HUES6 (cell line): Measurements from ENCODE around the gene ARHGEF2.

Source experiments
- H3K27ac ChIP-seq: 2 replicates; pipeline ENCODE4 v1.7.0; 2013; ENCODE audit warnings: low read depth, mild to moderate bottlenecking, low read length, inconsistent platforms
- H3K27me3 ChIP-seq: 2 replicates; pipeline ENCODE4 v1.6.1; 2013; ENCODE audit warnings: low read length; ENCODE audit not compliant: control insufficient read depth, insufficient read depth
- H3K36me3 ChIP-seq: 2 replicates; pipeline ENCODE4 v1.6.1; 2013; ENCODE audit warnings: low read length; ENCODE audit not compliant: control insufficient read depth, insufficient read depth
- H3K4me1 ChIP-seq: 2 replicates; pipeline ENCODE4 v1.6.1; 2013; ENCODE audit warnings: low read length; ENCODE audit not compliant: control insufficient read depth, insufficient read depth
- H3K4me3 ChIP-seq: 2 replicates; pipeline ENCODE4 v1.5.1; 2013; ENCODE audit warnings: low read depth, low read length
- H3K9ac ChIP-seq: one replicate; pipeline ENCODE4 v1.6.1; 2013; ENCODE audit warnings: mild to moderate bottlenecking, low read length
- H3K9me3 ChIP-seq: 2 replicates; pipeline ENCODE4 v1.6.1; 2013; ENCODE audit warnings: low read depth, low read length; ENCODE audit not compliant: control insufficient read depth, insufficient read depth

The ARHGEF2 gene

GRCh38 chr1:155978325-155978972 is at the start of gene ARHGEF2:
Gene ARHGEF2 (minus strand): TSS chr1:155978547. CDS start chr1:155978427, 120 bp downstream.
- H3K27me3 ChIP-seq = no peaks in the 10 kb centered on the region
- peaks cover 67% of the 10 kb centered on the region for H3K4me1 ChIP-seq
- peak within 1 kb of the TSS; percentile 92 for H3K27ac ChIP-seq
- H3K9me3 ChIP-seq = no peaks in the 10 kb centered on the region
- no peaks in the 10 kb centered on the region for H3K36me3 ChIP-seq
- H3K9ac ChIP-seq = peak within 1 kb of the TSS; percentile 94
- peak within 1 kb of the TSS; percentile 95 for H3K4me3 ChIP-seq

GRCh38 chr1:156026588-156026987 is 48.2 kb upstream of the ARHGEF2 start:
- no peak overlapping the region for H3K27ac ChIP-seq
- no peaks in the 10 kb centered on the region for H3K9me3 ChIP-seq
- H3K4me1 ChIP-seq = no peaks in the 10 kb centered on the region
- H3K4me3 ChIP-seq = no peak overlapping the region
- no peak overlapping the region for H3K9ac ChIP-seq
- H3K27me3 ChIP-seq = no peaks in the 10 kb centered on the region
- no peaks in the 10 kb centered on the region for H3K36me3 ChIP-seq

- no peak overlapping the region for H3K9ac ChIP-seq
- no peaks in the 10 kb centered on the region for H3K36me3 ChIP-seq
- no peak overlapping the region for H3K4me3 ChIP-seq
- no peak overlapping the region for H3K27ac ChIP-seq
- H3K9me3 ChIP-seq = no peaks in the 10 kb centered on the region
- H3K27me3 ChIP-seq = no peaks in the 10 kb centered on the region
- no peaks in the 10 kb centered on the region for H3K4me1 ChIP-seq
These were observed 47.5 kb upstream of the ARHGEF2 start for GRCh38 chr1:156025876-156026275.

- Histone ChIP-seq H3K4me3 (no peak overlapping the region), H3K27ac (no peak overlapping the region), H3K9ac (no peak overlapping the region), H3K9me3 (no peaks in the 10 kb centered on the region), H3K36me3 (peaks cover under 1% of the 10 kb centered on the region; the same call in 1 of the 2 replicates), H3K27me3 (no peaks in the 10 kb centered on the region), H3K4me1 (peaks cover 2% of the 10 kb centered on the region)
These were observed 46.5 kb upstream of the ARHGEF2 start for GRCh38 chr1:156024801-156025200.

- H3K36me3 ChIP-seq = peaks cover 21% of the 10 kb centered on the region
- H3K4me1 ChIP-seq = peaks cover 5% of the 10 kb centered on the region
- no peak overlapping the region for H3K27ac ChIP-seq
- no peaks in the 10 kb centered on the region for H3K9me3 ChIP-seq
- no peaks in the 10 kb centered on the region for H3K27me3 ChIP-seq
- H3K4me3 ChIP-seq = no peak overlapping the region
- H3K9ac ChIP-seq = no peak overlapping the region
These were observed 43.6 kb upstream of the ARHGEF2 start for GRCh38 chr1:156021954-156022353.

GRCh38 chr1:156021093-156021428 is 42.7 kb upstream of the ARHGEF2 start:
- peak overlapping the region; percentile 85 for H3K4me3 ChIP-seq
- no peak overlapping the region for H3K9ac ChIP-seq
- peaks cover 27% of the 10 kb centered on the region for H3K36me3 ChIP-seq
- no peaks in the 10 kb centered on the region for H3K9me3 ChIP-seq
- H3K27me3 ChIP-seq = no peaks in the 10 kb centered on the region
- peaks cover 5% of the 10 kb centered on the region for H3K4me1 ChIP-seq
- H3K27ac ChIP-seq = no peak overlapping the region

GRCh38 chr1:156020293-156021092 is 42.1 kb upstream of the ARHGEF2 start, which contains the start of gene SSR2:
Gene SSR2 (minus strand): TSS chr1:156020951. CDS start chr1:156020167, 784 bp downstream.
- Histone ChIP-seq H3K4me3 (peak within 1 kb of the TSS; percentile 85), H3K9ac (peak within 1 kb of the TSS; percentile 80), H3K27ac (no peak within 1 kb of the TSS), H3K9me3 (no peaks in the 10 kb centered on the region), H3K36me3 (peaks cover 31% of the 10 kb centered on the region), H3K4me1 (peaks cover 5% of the 10 kb centered on the region), H3K27me3 (no peaks in the 10 kb centered on the region)

GRCh38 chr1:156019946-156020292 is 41.6 kb upstream of the ARHGEF2 start:
- Histone ChIP-seq H3K9me3 (no peaks in the 10 kb centered on the region), H3K36me3 (peaks cover 33% of the 10 kb centered on the region), H3K27me3 (no peaks in the 10 kb centered on the region), H3K4me3 (peak overlapping the region; percentile 85), H3K4me1 (peaks cover 5% of the 10 kb centered on the region), H3K27ac (no peak overlapping the region), H3K9ac (peak overlapping the region; percentile 80)

- Histone ChIP-seq H3K27ac (no peak overlapping the region), H3K4me1 (peaks cover 3% of the 10 kb centered on the region), H3K9ac (no peak overlapping the region), H3K9me3 (no peaks in the 10 kb centered on the region), H3K27me3 (no peaks in the 10 kb centered on the region), H3K4me3 (no peak overlapping the region), H3K36me3 (peaks cover 79% of the 10 kb centered on the region)
These were observed 36.5 kb upstream of the ARHGEF2 start for GRCh38 chr1:156014829-156015228.

- H3K27ac ChIP-seq = no peak overlapping the region
- no peaks in the 10 kb centered on the region for H3K4me1 ChIP-seq
- H3K9ac ChIP-seq = no peak overlapping the region
- no peaks in the 10 kb centered on the region for H3K27me3 ChIP-seq
- H3K4me3 ChIP-seq = no peak overlapping the region
- peaks cover 73% of the 10 kb centered on the region for H3K36me3 ChIP-seq
- no peaks in the 10 kb centered on the region for H3K9me3 ChIP-seq
These were observed 33.9 kb upstream of the ARHGEF2 start for GRCh38 chr1:156012051-156012817.

- Histone ChIP-seq H3K4me3 (no peak overlapping the region), H3K27me3 (no peaks in the 10 kb centered on the region), H3K36me3 (peaks cover 55% of the 10 kb centered on the region), H3K9ac (no peak overlapping the region), H3K4me1 (no peaks in the 10 kb centered on the region), H3K9me3 (no peaks in the 10 kb centered on the region), H3K27ac (no peak overlapping the region)
These were observed 31.1 kb upstream of the ARHGEF2 start for GRCh38 chr1:156009404-156009803.
